Upper lobe of left lung (tissue), 6 donors: ENCODE data around the gene CCM2. TPM values are rescaled to one million over a fixed set of nuclear protein-coding genes. Genes with fewer than 3 reads are reported as not detected.
A peak's percentile ranks its signal among the peaks of the same experiment; 100 is the strongest.

Source experiments
- ATAC-seq, 2 donors: fragments of 200-7000 bp; cut with Tn5 transposase; one replicate each; pipeline ENCODE4 v1.9.1; 2022; ENCODE audit warnings: mild to moderate bottlenecking in 2 of 2, moderate library complexity in 2 of 2; ENCODE audit not compliant: low FRiP score in 2 of 2
- DNase-seq, 2 donors: peaks; one replicate each; pipeline ENCODE4 v3.0.0-alpha.2; 2019 to 2020
- H3K27ac ChIP-seq, 4 donors: fragments of 200-600 bp; sonication (generic); one replicate each; pipeline ENCODE4 v1.5.1; 2016 to 2019
- H3K27me3 ChIP-seq, 4 donors: fragments of 200-600 bp; sonication (generic); one replicate each; pipeline ENCODE4 v1.5.1; 2017 to 2019
- H3K36me3 ChIP-seq, 4 donors: fragments of 200-600 bp; sonication (generic); one replicate each; pipeline ENCODE4 v1.5.1; 2016 to 2019
- H3K4me1 ChIP-seq, 4 donors: fragments of 200-600 bp; sonication (generic); one replicate each; pipeline ENCODE4 v1.5.1; 2018 to 2019
- H3K4me3 ChIP-seq, 4 donors: fragments of 200-600 bp; sonication (generic); one replicate each; pipeline ENCODE4 v1.5.1; 2017 to 2019; ENCODE audit warnings: mild to moderate bottlenecking in 2 of 4, moderate library complexity in 1 of 4
- H3K9me3 ChIP-seq, 4 donors: fragments of 200-600 bp; sonication (generic); one replicate each; pipeline ENCODE4 v1.5.1; 2018 to 2019
- CTCF ChIP-seq, 6 experiments: fragments of 450-650 bp in 4 of 6; fragments of 200-600 bp in 2 of 6; sonication (generic) in 2 of 6; IDR thresholded peaks; one replicate each; pipeline ENCODE4 v1.5.1; 2016 to 2019; ENCODE audit warnings: antibody characterized with exemption in 6 of 6
- EP300 ChIP-seq, 4 donors: sonication (generic); formaldehyde crosslinking; IDR thresholded peaks; one replicate each; pipeline ENCODE4 v1.5.1; 2017; ENCODE audit warnings: antibody characterized with exemption in 4 of 4, control low read depth in 2 of 4
- POLR2A ChIP-seq, 4 donors: fragments of 450-650 bp; IDR thresholded peaks; one replicate each; pipeline ENCODE4 v1.5.1; 2016 to 2017; ENCODE audit warnings: antibody characterized with exemption in 4 of 4, mild to moderate bottlenecking in 2 of 4
- POLR2AphosphoS5 ChIP-seq, 2 donors: sonication (generic); formaldehyde crosslinking; IDR thresholded peaks; one replicate each; pipeline ENCODE4 v1.5.1; 2017; ENCODE audit warnings: antibody characterized with exemption in 2 of 2
- WGBS, 2 donors: methylation state at CpG; one replicate each; pipeline ENCODE4 v1.1.5; 2017 to 2018; 5-methylcytosine and 5-hydroxymethylcytosine counted together
- total RNA-seq, 6 donors: library from RNA; depleted of rRNA in 4 of 6; stranded (reverse); fragments of >200 nt in 4 of 6; gene quantifications; one replicate each; pipeline versions ENCODE4 v1.1.0 to v1.2.1, GENCODE V29; 2016 to 2021
- donor health status: DM: no; HTN: no; CAD: no; lungs with moderate emphysema.
- donor health status: DM: no; HTN: yes; CAD: no; lungs with severe emphysema.

Gene CCM2
- total RNA-seq, 6 donors from 2014 or later: 30.9 to 63.9 (median 46.8) TPM

GRCh38 chr7:44975331-44976039 is 24.5 kb upstream of the CCM2 start:
- Histone ChIP-seq H3K27ac (peak overlapping the region in 1 of 4 donors; percentile 6), H3K9me3 (no peaks in the 10 kb centered on the region), H3K4me1 (peaks cover 13 to 41% (median 40%) of the 10 kb centered on the region in 4 donors), H3K27me3 (no peaks in the 10 kb centered on the region), H3K4me3 (no peak overlapping the region), H3K36me3 (peaks cover 0 to 24% (median 17%) of the 10 kb centered on the region in 4 donors)
- WGBS, 2 donors: 93 to 98% methylated on average over 8 to 12 of the region's 12 CpGs
- no peak for ATAC-seq
- DNase-seq: peak in 1 of 2 donors; percentile 30
- TF ChIP-seq EP300 (IDR thresholded peaks at IDR 0.05): no peak
- no peak for TF ChIP-seq POLR2A (IDR thresholded peaks at IDR 0.05)
- no peak for TF ChIP-seq POLR2AphosphoS5 (IDR thresholded peaks at IDR 0.05)

- H3K27ac ChIP-seq: peak overlapping the region in 2 of 4 donors; percentile 81
- no peaks in the 10 kb centered on the region for H3K27me3 ChIP-seq
- no peaks in the 10 kb centered on the region for H3K9me3 ChIP-seq
- DNase-seq: no peak
- peaks cover 18 to 48% (median 47%) of the 10 kb centered on the region in 4 donors for H3K4me1 ChIP-seq
- peaks cover 0 to 24% (median 17%) of the 10 kb centered on the region in 4 donors for H3K36me3 ChIP-seq
- H3K4me3 ChIP-seq: no peak overlapping the region
- no peak for ATAC-seq
- TF ChIP-seq POLR2A (IDR thresholded peaks at IDR 0.05) (no peak), CTCF (IDR thresholded peaks at IDR 0.05) (no peak), POLR2AphosphoS5 (IDR thresholded peaks at IDR 0.05) (no peak), EP300 (IDR thresholded peaks at IDR 0.05) (no peak)
- 88 to 96% methylated on average over 4 to 6 of the region's 6 CpGs for WGBS, 2 donors
These were observed 23.8 kb upstream of the CCM2 start for GRCh38 chr7:44976040-44976745.

- DNase-seq (peak in 1 of 2 donors; percentile 60), ATAC-seq (no peak)
- Histone ChIP-seq H3K4me3 (peak overlapping the region in 3 of 4 donors; percentile 34 to 46 (median 38)), H3K27ac (peak overlapping the region in 2 of 4 donors; percentile 81), H3K4me1 (peaks cover 22 to 52% (median 51%) of the 10 kb centered on the region in 4 donors), H3K27me3 (no peaks in the 10 kb centered on the region), H3K9me3 (no peaks in the 10 kb centered on the region), H3K36me3 (peaks cover 0 to 25% (median 20%) of the 10 kb centered on the region in 4 donors)
- 91% methylated on average over 17 of the region's 17 CpGs; no CpG with 5 or more reads in 1 of the 2 donors for WGBS, 2 donors
- TF ChIP-seq POLR2A (IDR thresholded peaks at IDR 0.05) (no peak), EP300 (IDR thresholded peaks at IDR 0.05) (no peak), CTCF (IDR thresholded peaks at IDR 0.05) (no peak), POLR2AphosphoS5 (IDR thresholded peaks at IDR 0.05) (no peak)
These were observed 23.2 kb upstream of the CCM2 start for GRCh38 chr7:44976746-44977196.

- DNase-seq (peak; percentile 37 to 59), ATAC-seq (peak in 1 of 2 donors; percentile 29)
- peak overlapping the region; percentile 81 to 86 (median 82) for H3K27ac ChIP-seq
- TF ChIP-seq EP300 (IDR thresholded peaks at IDR 0.05): no peak
- TF ChIP-seq POLR2A (IDR thresholded peaks at IDR 0.05): no peak
- no peak for TF ChIP-seq POLR2AphosphoS5 (IDR thresholded peaks at IDR 0.05)
- no peak for TF ChIP-seq CTCF (IDR thresholded peaks at IDR 0.05)
- peaks cover 0 to 32% (median 25%) of the 10 kb centered on the region in 4 donors for H3K36me3 ChIP-seq
- H3K4me1 ChIP-seq: peaks cover 22 to 54% (median 51%) of the 10 kb centered on the region in 4 donors
- WGBS, 2 donors: 38 to 54% methylated on average over 6 to 8 of the region's 8 CpGs
- H3K4me3 ChIP-seq: peak overlapping the region in 3 of 4 donors; percentile 34 to 46 (median 38)
- H3K9me3 ChIP-seq: no peaks in the 10 kb centered on the region
- H3K27me3 ChIP-seq: no peaks in the 10 kb centered on the region
These were observed 22.6 kb upstream of the CCM2 start for GRCh38 chr7:44977304-44977958.
